ENCODE measurements around the gene MYPOP. TPM values are rescaled to one million over a fixed set of nuclear protein-coding genes. Genes with fewer than 3 reads are reported as not detected.
"Not testable (repeated sequence)": the region's sequence is repeated elsewhere in the genome, so short reads cannot be mapped to it uniquely, and the experiment has no call there.

MYPOP gene
- total and polyA plus RNA-seq, 10 of the 15 experiments (the other 5 are each of a cell fraction or from before 2014, with no cell fraction given): 0.47 to 9.4 (median 1.4) TPM

DNA sequence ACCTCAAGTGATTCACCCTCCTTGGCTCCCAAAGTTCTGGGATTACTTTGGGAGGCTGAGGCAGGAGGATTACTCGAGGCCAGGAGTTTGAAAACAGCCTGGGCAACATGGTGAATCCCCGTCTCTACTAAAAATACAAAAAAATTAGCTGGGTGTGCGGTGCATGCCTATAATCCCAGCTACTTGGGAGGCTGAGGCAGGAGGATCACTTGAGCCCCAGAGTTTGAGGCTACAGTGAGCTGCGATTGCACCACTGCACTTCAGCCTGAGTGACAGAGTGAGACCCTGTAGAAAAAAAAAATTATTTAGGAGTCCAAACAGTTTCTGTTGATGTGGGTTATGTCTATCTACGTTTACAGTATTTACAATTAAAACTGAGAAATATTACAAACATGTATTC lies 31.6 kb downstream of the MYPOP start:
- H3K9me3 ChIP-seq (replicated peaks; ENCODE audit: control insufficient read depth, insufficient read depth, low read length): no peaks in the 10 kb centered on the region
- H3K27ac ChIP-seq (ENCODE audit: control insufficient read depth, insufficient read depth): no peak overlapping the region
- FAIRE-seq: no peak
- no peaks in the 10 kb centered on the region for H3K36me3 ChIP-seq (ENCODE audit: control insufficient read depth in 2 of 2, insufficient read depth in 2 of 2, low read length in 1 of 2)
- H2AFZ ChIP-seq (ENCODE audit: control insufficient read depth, low read depth, low read length): no peak overlapping the region
- in situ Hi-C loops (cut with MboI) (no loop called here), intact Hi-C loops (cut with micrococcal nuclease; ENCODE audit: unreplicated experiment) (no loop called here)
- ChIA-PET CTCF (interaction anchor here (1.3 to 2.6 kb wide), 2 partner anchors 11 to 394 kb away, joined by 3 to 13 read pairs; no protein-coding TSS in a partner anchor), RAD21 (ENCODE audit: unreplicated experiment) (no interaction called here), SMC1A (ENCODE audit: uncharacterized antibody, unreplicated experiment) (interaction anchor here (10.0 kb wide), 1 partner anchor 10 kb away, joined by 98 read pairs; no protein-coding TSS in a partner anchor), POLR2A (no interaction called here)
- no TSS peak for BruUV-seq (replicated peaks)
- H3K79me2 ChIP-seq (ENCODE audit: control insufficient read depth, insufficient read depth, low read length): no peaks in the 10 kb centered on the region
- DNase-seq (ENCODE audit: low read depth, low spot score): no peak
- no peaks in the 10 kb centered on the region; a peak in 1 of 4 replicates for H3K27me3 ChIP-seq (replicated peaks in 1 of 2; ENCODE audit: control insufficient read depth in 2 of 2, insufficient read depth in 2 of 2, low read length in 1 of 2)
- no peaks in the 10 kb centered on the region; the same call in 1 of the 2 replicates for H3K4me1 ChIP-seq (ENCODE audit: control insufficient read depth, insufficient read depth, low read length)
- ATAC-seq: no peak
- no peak for TF ChIP-seq ETV6 (conservative IDR thresholded peaks at IDR 0.05 in 1 of 2, IDR thresholded peaks at IDR 0.05 in 1 of 2; ENCODE audit: borderline replicate concordance in 1 of 2, low read depth in 1 of 2)
- no peak for TF ChIP-seq FOS (IDR thresholded peaks at IDR 0.05; ENCODE audit: borderline replicate concordance, extremely low read depth, insufficient read length)
- TF ChIP-seq, protein P1, sequence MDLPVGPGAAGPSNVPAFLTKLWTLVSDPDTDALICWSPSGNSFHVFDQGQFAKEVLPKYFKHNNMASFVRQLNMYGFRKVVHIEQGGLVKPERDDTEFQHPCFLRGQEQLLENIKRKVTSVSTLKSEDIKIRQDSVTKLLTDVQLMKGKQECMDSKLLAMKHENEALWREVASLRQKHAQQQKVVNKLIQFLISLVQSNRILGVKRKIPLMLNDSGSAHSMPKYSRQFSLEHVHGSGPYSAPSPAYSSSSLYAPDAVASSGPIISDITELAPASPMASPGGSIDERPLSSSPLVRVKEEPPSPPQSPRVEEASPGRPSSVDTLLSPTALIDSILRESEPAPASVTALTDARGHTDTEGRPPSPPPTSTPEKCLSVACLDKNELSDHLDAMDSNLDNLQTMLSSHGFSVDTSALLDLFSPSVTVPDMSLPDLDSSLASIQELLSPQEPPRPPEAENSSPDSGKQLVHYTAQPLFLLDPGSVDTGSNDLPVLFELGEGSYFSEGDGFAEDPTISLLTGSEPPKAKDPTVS (IDR thresholded peaks at IDR 0.05; ENCODE audit: low read depth, low read length): no peak
- TF ChIP-seq BACH1 (IDR thresholded peaks at IDR 0.05; ENCODE audit: borderline replicate concordance): no peak
- no peak for TF ChIP-seq TCF7 (IDR thresholded peaks at IDR 0.05; ENCODE audit: borderline replicate concordance)
- no peak for TF ChIP-seq MTA3 (IDR thresholded peaks at IDR 0.05; ENCODE audit: borderline replicate concordance, low read length)
- no peak for TF ChIP-seq MTA2 (IDR thresholded peaks at IDR 0.05; ENCODE audit: low read depth)
- no peak for TF ChIP-seq GABPA (IDR thresholded peaks at IDR 0.05; ENCODE audit: low read depth)
- TF ChIP-seq, protein P2, sequence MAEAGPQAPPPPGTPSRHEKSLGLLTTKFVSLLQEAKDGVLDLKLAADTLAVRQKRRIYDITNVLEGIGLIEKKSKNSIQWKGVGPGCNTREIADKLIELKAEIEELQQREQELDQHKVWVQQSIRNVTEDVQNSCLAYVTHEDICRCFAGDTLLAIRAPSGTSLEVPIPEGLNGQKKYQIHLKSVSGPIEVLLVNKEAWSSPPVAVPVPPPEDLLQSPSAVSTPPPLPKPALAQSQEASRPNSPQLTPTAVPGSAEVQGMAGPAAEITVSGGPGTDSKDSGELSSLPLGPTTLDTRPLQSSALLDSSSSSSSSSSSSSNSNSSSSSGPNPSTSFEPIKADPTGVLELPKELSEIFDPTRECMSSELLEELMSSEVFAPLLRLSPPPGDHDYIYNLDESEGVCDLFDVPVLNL (IDR thresholded peaks at IDR 0.05; ENCODE audit: low read depth, low read length): no peak
- 43% methylated on average over 5 of the region's 5 CpGs for WGBS (ENCODE audit: insufficient coverage, insufficient replicate concordance, low lambda C conversion rate, missing lambda C conversion rate)
- H3K9ac ChIP-seq (ENCODE audit: control insufficient read depth, insufficient read depth, low read length): no peak overlapping the region
- no peaks in the 10 kb centered on the region for H4K20me1 ChIP-seq (ENCODE audit: control insufficient read depth, insufficient read depth)
- H3K4me3 ChIP-seq: no peak overlapping the region
- no peak overlapping the region for H3K4me2 ChIP-seq (ENCODE audit: control insufficient read depth, insufficient read depth)

DNA sequence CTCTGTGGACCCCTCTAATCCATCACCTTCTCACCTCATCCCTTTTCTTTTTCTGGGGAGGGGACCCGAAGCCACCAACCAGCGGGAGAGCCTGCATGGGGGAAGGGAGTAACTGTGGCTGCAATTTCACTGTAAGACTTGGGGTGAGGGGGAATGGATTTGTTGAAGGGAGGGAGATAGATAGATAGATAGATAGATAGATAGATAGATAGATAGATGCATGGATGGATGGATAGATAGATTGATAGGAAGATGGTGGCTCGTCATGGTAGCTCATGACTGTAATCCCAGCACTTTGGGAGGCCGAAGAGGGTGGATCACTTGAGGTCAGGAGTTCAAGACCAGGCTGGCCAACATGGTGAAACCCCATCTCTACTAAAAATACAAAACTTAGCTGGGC lies 35.2 kb downstream of the MYPOP start:
- in situ Hi-C loops (cut with MboI); H4K20me1 ChIP-seq (ENCODE audit: control insufficient read depth, insufficient read depth); H3K36me3 ChIP-seq (ENCODE audit: control insufficient read depth in 2 of 2, insufficient read depth in 2 of 2, low read length in 1 of 2); intact Hi-C loops (cut with micrococcal nuclease; ENCODE audit: unreplicated experiment); H3K4me3 ChIP-seq; H3K27ac ChIP-seq (ENCODE audit: control insufficient read depth, insufficient read depth); DNase-seq (ENCODE audit: low read depth, low spot score); H3K4me2 ChIP-seq (ENCODE audit: control insufficient read depth, insufficient read depth); BruUV-seq (replicated peaks); FAIRE-seq; H3K9me3 ChIP-seq (replicated peaks; ENCODE audit: control insufficient read depth, insufficient read depth, low read length); H3K4me1 ChIP-seq (ENCODE audit: control insufficient read depth, insufficient read depth, low read length); H3K9ac ChIP-seq (ENCODE audit: control insufficient read depth, insufficient read depth, low read length); H3K79me2 ChIP-seq (ENCODE audit: control insufficient read depth, insufficient read depth, low read length); H3K27me3 ChIP-seq (replicated peaks in 1 of 2; ENCODE audit: control insufficient read depth in 2 of 2, insufficient read depth in 2 of 2, low read length in 1 of 2); ATAC-seq; H2AFZ ChIP-seq (ENCODE audit: control insufficient read depth, low read depth, low read length): not testable (repeated sequence)
- RAD21 ChIA-PET (ENCODE audit: unreplicated experiment): interaction anchor here (0.6 to 5.2 kb wide), 3 partner anchors 16 to 152 kb away, joined by 3 to 159 read pairs (median 3); partner anchors contain the start of genes CCDC61 and IRF2BP1
- CTCF ChIA-PET: interaction anchor here (9.2 kb wide), 1 partner anchor 17 kb away, joined by 194 read pairs; the partner anchor contains the start of gene IRF2BP1
- POLR2A ChIA-PET: interaction anchor here (8.2 kb wide), 1 partner anchor 15 kb away, joined by 178 read pairs; the partner anchor contains the start of gene IRF2BP1
- SMC1A ChIA-PET (ENCODE audit: uncharacterized antibody, unreplicated experiment): interaction anchor here (10.0 kb wide), 1 partner anchor 14 kb away, joined by 98 read pairs; no protein-coding TSS in a partner anchor
- 11% methylated on average over 4 of the region's 4 CpGs for WGBS (ENCODE audit: insufficient coverage, insufficient replicate concordance, low lambda C conversion rate, missing lambda C conversion rate)

Data from GM12878 (cell line).